CD4-positive, alpha-beta memory T cell (primary cell): Measurements from ENCODE around the gene ZCWPW1. TPM values are rescaled to one million over a fixed set of nuclear protein-coding genes. Genes with fewer than 3 reads are reported as not detected.
A peak's percentile ranks its signal among the peaks of the same experiment; 100 is the strongest.
"Not testable (repeated sequence)": the region's sequence is repeated elsewhere in the genome, so short reads cannot be mapped to it uniquely, and the experiment has no call there.

ENCODE experiments used
- CTCF ChIA-PET: fragments of 350-600 bp; sonication (Branson Sonifier 250); formaldehyde crosslinking; loops from one replicate; lab custom pipeline; 2021; ENCODE audit warnings: inconsistent platforms; ENCODE audit not compliant: partially characterized antibody; lab: Charles Lee
- POLR2A ChIA-PET: fragments of 350-600 bp; sonication (Branson Sonifier 250); formaldehyde crosslinking; loops from one replicate; lab custom pipeline; 2021; ENCODE audit not compliant: partially characterized antibody; lab: Charles Lee
- DNase-seq, 5 donors: peaks; one replicate each; pipeline versions ENCODE4 v3.0.0 to v3.0.0-alpha.2; 2020 to 2022; ENCODE audit warnings: mixed read lengths in 1 of 5
- H3K27ac ChIP-seq: one replicate; pipeline ENCODE4 v1.7.0; 2013; ENCODE audit warnings: low read depth, low read length
- H3K27me3 ChIP-seq: 2 replicates; pipeline ENCODE4 v1.7.0; 2013; ENCODE audit warnings: mild to moderate bottlenecking, low read length, moderate library complexity; ENCODE audit not compliant: insufficient read depth
- H3K36me3 ChIP-seq: 2 replicates; pipeline ENCODE4 v1.7.0; 2013; ENCODE audit warnings: mild to moderate bottlenecking, low read length, moderate library complexity; ENCODE audit not compliant: insufficient read depth
- H3K4me1 ChIP-seq: 2 replicates; pipeline ENCODE4 v1.7.0; 2013; ENCODE audit warnings: mild to moderate bottlenecking, low read length, moderate library complexity; ENCODE audit not compliant: insufficient read depth
- H3K4me3 ChIP-seq, 2 donors: one replicate each; pipeline ENCODE4 v1.7.0; 2013; ENCODE audit warnings: low read length in 2 of 2, mild to moderate bottlenecking in 1 of 2
- H3K9me3 ChIP-seq, 2 donors: one replicate each; pipeline ENCODE4 v1.7.0; 2013; ENCODE audit warnings: low read length in 2 of 2, control low read depth in 1 of 2; ENCODE audit not compliant: control insufficient read depth in 1 of 2
- H3K27ac Mint-ChIP-seq, 7 donors: one replicate each; pipeline ENCODE4 v1.8.0; 2020 to 2021; ENCODE audit warnings: mixed read lengths in 7 of 7, mild to moderate bottlenecking in 6 of 7, inconsistent platforms in 3 of 7, moderate library complexity in 3 of 7
- H3K27me3 Mint-ChIP-seq, 2 donors: one replicate each; pipeline ENCODE4 v1.8.0; 2020 to 2021; ENCODE audit warnings: mixed read lengths in 2 of 2
- H3K36me3 Mint-ChIP-seq, 2 donors: one replicate each; pipeline ENCODE4 v1.8.0; 2020 to 2021; ENCODE audit warnings: mixed read lengths in 2 of 2, inconsistent platforms in 1 of 2, mild to moderate bottlenecking in 1 of 2
- H3K4me1 Mint-ChIP-seq, 4 donors: one replicate each; pipeline ENCODE4 v1.8.0; 2020 to 2021; ENCODE audit warnings: mixed read lengths in 4 of 4, mild to moderate bottlenecking in 1 of 4
- H3K4me3 Mint-ChIP-seq, 8 donors: one replicate each; pipeline ENCODE4 v1.8.0; 2020 to 2021; ENCODE audit warnings: mixed read lengths in 8 of 8, mild to moderate bottlenecking in 7 of 8, moderate library complexity in 6 of 8, inconsistent platforms in 3 of 8
- H3K9me3 Mint-ChIP-seq, 8 donors: one replicate each; pipeline ENCODE4 v1.8.0; 2020 to 2021; ENCODE audit warnings: mixed read lengths in 8 of 8, mild to moderate bottlenecking in 5 of 8, inconsistent platforms in 3 of 8, moderate library complexity in 1 of 8
- intact Hi-C: fragments of 100-400 bp; cut with micrococcal nuclease; formaldehyde crosslinking; loops from one replicate; pipeline ENCODE4 v1.15.1; 2023
- polyA plus RNA-seq, 2 donors: library from polyadenylated mRNA; unstranded; fragments of 300-500 nt; fragmentation: Illumina TruSeq; gene quantifications; one replicate each; pipeline ENCODE4 v1.2.3, GENCODE V29; 2021
- total RNA-seq, 2 experiments: library from RNA; stranded (reverse); gene quantifications; one replicate each; pipeline ENCODE4 v1.2.3, GENCODE V29; 2021

Gene ZCWPW1
- total and polyA plus RNA-seq, 4 experiments from 2014 or later, result 5.0 to 12.4 (median 8.1) TPM

DNA sequence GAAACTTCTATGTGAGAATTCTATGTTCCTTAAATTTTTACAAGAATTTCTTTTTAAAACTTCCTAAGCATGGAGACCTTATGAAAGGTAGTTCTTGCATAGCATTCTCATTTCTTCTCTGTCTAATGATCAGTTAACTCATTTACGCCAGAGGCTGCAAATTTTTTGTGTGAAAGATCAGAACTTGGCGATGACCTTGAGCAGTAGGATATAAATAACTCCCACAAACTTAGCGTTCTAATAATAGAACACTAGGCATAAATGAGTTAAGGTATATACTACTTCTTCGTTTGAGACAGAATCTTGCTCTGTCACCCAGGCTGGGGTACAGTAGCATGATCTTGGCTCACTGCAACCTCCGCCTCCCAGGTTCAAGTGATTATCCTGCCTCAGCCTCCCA, 41.6 kb downstream of the ZCWPW1 start:
- intact Hi-C loops, result no loop called here
- no peak for DNase-seq
- Histone ChIP-seq H3K9me3 (no peaks in the 10 kb centered on the region), H3K27me3 (no peaks in the 10 kb centered on the region), H3K36me3 (no peaks in the 10 kb centered on the region), H3K4me1 (no peaks in the 10 kb centered on the region), H3K27ac (no peak overlapping the region), H3K4me3 (no peak overlapping the region)
- POLR2A ChIA-PET, result no interaction called here
- Mint-ChIP-seq H3K4me1 (peaks cover 0 to 4% (median 0%) of the 10 kb centered on the region in 4 donors), H3K36me3 (no peaks in the 10 kb centered on the region), H3K27ac (no peak overlapping the region), H3K27me3 (peaks cover 0 to 12% of the 10 kb centered on the region in 2 donors), H3K4me3 (no peak overlapping the region), H3K9me3 (peaks cover 0 to 2% (median 0%) of the 10 kb centered on the region in 8 donors)
- CTCF ChIA-PET, result no interaction called here

DNA sequence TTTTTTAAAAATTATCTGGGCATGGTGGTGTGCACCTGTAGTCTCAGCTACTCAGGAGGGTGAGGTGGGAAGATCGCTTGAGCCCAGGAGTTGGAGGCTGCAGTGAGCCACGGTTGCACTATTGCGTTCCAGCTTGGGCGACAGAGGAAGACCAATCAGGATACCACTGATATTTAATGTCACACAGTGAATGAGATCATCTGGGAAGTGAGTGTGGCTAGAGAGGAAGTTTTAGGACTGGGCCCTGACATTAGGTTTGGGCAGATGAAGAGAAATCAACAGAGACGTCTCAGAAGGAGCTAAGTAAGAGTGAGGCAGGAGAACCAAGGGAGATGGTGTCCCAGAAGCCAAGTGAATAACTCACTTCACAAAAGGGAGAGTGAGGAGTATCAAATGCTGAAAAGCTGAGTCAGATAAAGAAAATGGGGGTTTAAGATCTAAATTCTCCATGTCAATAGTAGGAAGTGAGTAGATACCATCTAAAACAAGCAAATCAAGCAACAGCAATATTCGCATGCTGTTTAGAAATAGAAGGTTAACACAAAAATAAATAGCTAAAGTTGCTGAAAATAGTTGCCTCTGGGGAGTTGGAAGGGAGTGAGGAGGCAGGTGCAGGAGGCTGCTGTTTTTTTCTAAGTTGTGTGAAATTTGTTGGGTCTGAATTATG, 43.7 kb downstream of the ZCWPW1 start:
- no peak for DNase-seq
- CTCF ChIA-PET, result no interaction called here
- Histone ChIP-seq H3K27ac (no peak overlapping the region), H3K4me1 (no peaks in the 10 kb centered on the region), H3K9me3 (no peaks in the 10 kb centered on the region), H3K27me3 (no peaks in the 10 kb centered on the region), H3K4me3 (no peak overlapping the region), H3K36me3 (no peaks in the 10 kb centered on the region)
- H3K9me3 Mint-ChIP-seq, result peaks cover 0 to 2% (median 0%) of the 10 kb centered on the region in 8 donors
- H3K4me3 Mint-ChIP-seq, result no peak overlapping the region
- intact Hi-C loops, result no loop called here
- POLR2A ChIA-PET, result no interaction called here
- H3K27ac Mint-ChIP-seq, result peak overlapping the region in 1 of 7 donors; percentile 76
- H3K36me3 Mint-ChIP-seq, result no peaks in the 10 kb centered on the region
- peaks cover 0 to 5% of the 10 kb centered on the region in 2 donors for H3K27me3 Mint-ChIP-seq
- H3K4me1 Mint-ChIP-seq, result peaks cover 0 to 4% (median 0%) of the 10 kb centered on the region in 4 donors

DNA sequence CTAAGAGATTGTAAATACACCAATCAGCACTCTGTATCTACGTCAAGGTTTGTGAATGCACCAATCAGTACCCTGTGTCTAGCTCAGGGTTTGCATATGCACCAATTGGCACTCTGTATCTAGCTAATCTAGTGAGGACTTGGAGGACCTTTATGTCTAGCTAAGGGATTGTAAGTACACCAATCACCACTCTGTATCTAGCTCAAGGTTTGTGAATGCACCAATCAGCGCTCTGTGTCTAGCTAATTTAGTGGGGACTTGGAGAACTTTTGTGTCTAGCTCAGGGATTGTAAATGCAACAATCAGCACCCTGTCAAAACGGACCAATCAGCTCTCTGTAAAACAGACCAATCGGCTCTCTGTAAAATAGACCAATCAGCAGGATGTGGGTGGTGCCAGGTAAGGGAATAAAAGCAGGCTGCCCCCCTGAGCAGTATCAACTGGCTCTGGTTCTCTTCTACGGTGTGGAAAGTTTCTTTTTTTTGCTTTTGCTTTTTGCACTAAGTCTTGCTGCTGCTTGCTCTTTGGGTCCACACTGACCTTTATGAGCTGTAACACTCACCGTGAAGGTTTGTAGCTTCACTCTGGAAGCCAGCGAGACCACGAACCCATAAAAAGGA, 46.2 kb downstream of the ZCWPW1 start:
- intact Hi-C loops, H3K27ac ChIP-seq, DNase-seq, H3K36me3 ChIP-seq, H3K27ac Mint-ChIP-seq, CTCF ChIA-PET, H3K4me1 ChIP-seq, H3K4me3 Mint-ChIP-seq, H3K4me1 Mint-ChIP-seq, H3K9me3 ChIP-seq, H3K27me3 ChIP-seq, H3K27me3 Mint-ChIP-seq, H3K9me3 Mint-ChIP-seq, H3K36me3 Mint-ChIP-seq, H3K4me3 ChIP-seq: not testable (repeated sequence)
- POLR2A ChIA-PET, result interaction anchor here (1.4 kb wide), 1 partner anchor 46 kb away, joined by 3 read pairs; the partner anchor contains the start of gene ZCWPW1

DNA sequence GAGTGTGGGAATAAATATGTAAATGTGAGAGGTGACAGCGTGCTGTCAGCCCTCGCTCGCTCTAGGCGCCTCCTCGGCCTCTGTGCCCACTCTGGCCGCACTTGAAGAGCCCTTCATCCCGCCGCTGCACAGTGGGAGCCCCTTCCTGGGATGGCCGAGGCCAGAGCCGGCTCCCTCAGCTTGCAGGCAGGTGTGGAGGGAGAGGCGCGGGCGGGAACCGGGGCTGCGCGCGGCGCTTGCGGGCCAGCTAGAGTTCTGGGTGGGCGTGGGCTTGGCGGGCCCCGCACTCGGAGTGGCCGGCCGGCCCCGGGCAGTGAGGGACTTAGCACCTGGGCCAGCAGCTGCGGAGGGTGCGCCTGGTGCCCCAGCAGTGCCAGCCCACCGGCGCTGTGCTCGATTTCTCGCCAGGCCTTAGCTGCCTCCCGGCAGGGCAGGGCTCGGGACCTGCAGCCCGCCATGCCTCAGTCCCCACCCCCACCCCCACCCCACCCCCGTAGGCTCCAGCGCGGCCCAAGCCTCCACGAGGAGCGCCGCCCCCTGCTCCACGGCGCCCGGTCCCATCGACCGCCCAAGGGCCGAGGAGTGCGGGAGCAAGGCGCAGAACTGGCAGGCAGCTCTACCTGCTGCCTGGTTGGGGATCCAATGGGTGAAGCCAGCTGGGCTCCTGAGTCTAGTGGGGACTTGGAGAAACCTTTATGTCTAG, 46.8 kb downstream of the ZCWPW1 start:
- H3K27me3 Mint-ChIP-seq, H3K27ac ChIP-seq, H3K27me3 ChIP-seq, H3K27ac Mint-ChIP-seq, H3K4me3 Mint-ChIP-seq, intact Hi-C loops, H3K9me3 Mint-ChIP-seq, H3K4me1 ChIP-seq, H3K36me3 ChIP-seq, H3K36me3 Mint-ChIP-seq, H3K4me3 ChIP-seq, H3K4me1 Mint-ChIP-seq, DNase-seq, H3K9me3 ChIP-seq: not testable (repeated sequence)
- POLR2A ChIA-PET, result interaction anchor here (1.4 kb wide), 1 partner anchor 47 kb away, joined by 3 read pairs; the partner anchor contains the start of gene ZCWPW1
- CTCF ChIA-PET, result interaction anchor here (0.7 kb wide), 1 partner anchor 122 kb away, joined by 3 read pairs; no protein-coding TSS in a partner anchor

DNA sequence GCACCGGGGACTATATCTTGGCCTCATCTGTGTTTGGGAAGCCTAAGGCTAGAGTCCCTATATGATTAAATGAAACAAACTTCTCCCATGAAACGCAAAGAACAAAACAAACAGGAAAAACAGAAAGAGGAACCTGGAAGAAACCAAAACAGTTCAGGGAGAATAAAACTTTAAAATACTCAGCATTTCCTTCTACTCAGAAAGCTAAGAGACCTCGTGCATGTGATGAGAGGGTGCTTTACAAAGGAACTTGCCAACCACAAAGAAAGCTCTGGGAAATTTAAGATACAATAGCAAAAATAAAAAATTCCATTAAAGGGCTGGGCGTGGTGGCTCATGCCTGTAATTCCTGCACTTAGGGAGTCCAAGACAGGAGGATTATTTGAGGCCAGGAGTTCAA, 48.3 kb downstream of the ZCWPW1 start:
- no peak overlapping the region for H3K4me3 Mint-ChIP-seq
- ChIA-PET POLR2A (no interaction called here), CTCF (interaction anchor here (0.6 to 0.9 kb wide), 3 partner anchors 10 to 763 kb away, joined by 3 read pairs; no protein-coding TSS in a partner anchor)
- H3K4me1 Mint-ChIP-seq, result peaks cover 0 to 4% (median 0%) of the 10 kb centered on the region in 4 donors
- Histone ChIP-seq H3K4me1 (no peaks in the 10 kb centered on the region), H3K27ac (no peak overlapping the region), H3K27me3 (no peaks in the 10 kb centered on the region), H3K36me3 (no peaks in the 10 kb centered on the region), H3K4me3 (no peak overlapping the region), H3K9me3 (no peaks in the 10 kb centered on the region)
- H3K27ac Mint-ChIP-seq, result peak overlapping the region in 1 of 7 donors; percentile 78
- H3K9me3 Mint-ChIP-seq, result peaks cover 0 to 2% (median 0%) of the 10 kb centered on the region in 8 donors
- DNase-seq, result no peak
- H3K36me3 Mint-ChIP-seq, result peaks cover 0 to 5% of the 10 kb centered on the region in 2 donors
- no peaks in the 10 kb centered on the region for H3K27me3 Mint-ChIP-seq
- intact Hi-C loops, result no loop called here

DNA sequence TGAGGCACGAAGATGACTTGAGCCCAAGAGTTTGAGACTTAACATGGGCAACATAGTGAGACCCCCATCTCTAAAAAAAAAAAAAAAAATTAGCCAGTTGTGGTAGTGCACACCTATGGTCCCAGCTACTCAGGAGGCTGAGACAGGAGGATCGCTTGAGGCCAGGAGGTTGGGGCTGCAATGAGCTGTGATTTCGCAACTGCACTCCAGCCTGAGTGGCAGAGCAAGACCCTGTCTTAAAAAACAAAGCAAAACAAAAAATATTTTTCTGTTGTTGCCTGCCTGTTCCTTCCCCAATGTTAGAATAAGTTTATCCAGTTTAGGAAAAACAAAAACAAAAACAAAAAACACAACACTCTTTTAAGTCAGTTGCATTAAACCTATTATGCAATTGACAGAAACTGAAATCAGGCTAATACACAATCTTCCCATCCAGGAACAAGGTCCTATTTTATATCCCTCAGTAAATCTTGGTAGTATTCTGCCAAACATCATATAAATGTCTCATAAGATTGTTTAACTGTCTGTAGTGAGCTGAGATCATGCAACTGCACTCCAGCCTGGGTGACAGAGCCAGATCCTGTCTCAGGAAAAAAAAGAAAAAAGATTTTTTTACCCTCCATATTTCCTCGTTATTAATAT, 50.3 kb downstream of the ZCWPW1 start:
- H3K36me3 Mint-ChIP-seq, result peaks cover 0 to 5% of the 10 kb centered on the region in 2 donors

More for the DNA sequence above, 50.3 kb downstream of the ZCWPW1 start:
- Histone ChIP-seq H3K9me3 (no peaks in the 10 kb centered on the region), H3K4me1 (no peaks in the 10 kb centered on the region), H3K4me3 (no peak overlapping the region), H3K27me3 (no peaks in the 10 kb centered on the region), H3K36me3 (no peaks in the 10 kb centered on the region), H3K27ac (no peak overlapping the region)
- intact Hi-C loops, result no loop called here
- CTCF ChIA-PET, result interaction anchor here (0.6 to 0.7 kb wide), 2 partner anchors 30 to 523 kb away, joined by 4 read pairs; no protein-coding TSS in a partner anchor
- Mint-ChIP-seq H3K4me1 (peaks cover 0 to 5% (median 2%) of the 10 kb centered on the region in 4 donors), H3K4me3 (no peak overlapping the region), H3K27me3 (no peaks in the 10 kb centered on the region), H3K27ac (no peak overlapping the region), H3K9me3 (peaks cover 0 to 1% (median 0%) of the 10 kb centered on the region in 8 donors)
- POLR2A ChIA-PET, result no interaction called here
- DNase-seq, result no peak
